Upper lobe of left lung (tissue), 6 donors: ENCODE data around the gene SLC9A5. TPM values are rescaled to one million over a fixed set of nuclear protein-coding genes. Genes with fewer than 3 reads are reported as not detected.

Source experiments
- ATAC-seq, 2 donors: fragments of 200-7000 bp; cut with Tn5 transposase; one replicate each; pipeline ENCODE4 v1.9.1; 2022; ENCODE audit warnings: mild to moderate bottlenecking in 2 of 2, moderate library complexity in 2 of 2; ENCODE audit not compliant: low FRiP score in 2 of 2
- DNase-seq, 2 donors: peaks; one replicate each; pipeline ENCODE4 v3.0.0-alpha.2; 2019 to 2020
- H3K27ac ChIP-seq, 4 donors: fragments of 200-600 bp; sonication (generic); one replicate each; pipeline ENCODE4 v1.5.1; 2016 to 2019
- H3K27me3 ChIP-seq, 4 donors: fragments of 200-600 bp; sonication (generic); one replicate each; pipeline ENCODE4 v1.5.1; 2017 to 2019
- H3K36me3 ChIP-seq, 4 donors: fragments of 200-600 bp; sonication (generic); one replicate each; pipeline ENCODE4 v1.5.1; 2016 to 2019
- H3K4me1 ChIP-seq, 4 donors: fragments of 200-600 bp; sonication (generic); one replicate each; pipeline ENCODE4 v1.5.1; 2018 to 2019
- H3K4me3 ChIP-seq, 4 donors: fragments of 200-600 bp; sonication (generic); one replicate each; pipeline ENCODE4 v1.5.1; 2017 to 2019; ENCODE audit warnings: mild to moderate bottlenecking in 2 of 4, moderate library complexity in 1 of 4
- H3K9me3 ChIP-seq, 4 donors: fragments of 200-600 bp; sonication (generic); one replicate each; pipeline ENCODE4 v1.5.1; 2018 to 2019
- EP300 ChIP-seq, 4 donors: sonication (generic); formaldehyde crosslinking; IDR thresholded peaks; one replicate each; pipeline ENCODE4 v1.5.1; 2017; ENCODE audit warnings: antibody characterized with exemption in 4 of 4, control low read depth in 2 of 4
- POLR2A ChIP-seq, 4 donors: fragments of 450-650 bp; IDR thresholded peaks; one replicate each; pipeline ENCODE4 v1.5.1; 2016 to 2017; ENCODE audit warnings: antibody characterized with exemption in 4 of 4, mild to moderate bottlenecking in 2 of 4
- POLR2AphosphoS5 ChIP-seq, 2 donors: sonication (generic); formaldehyde crosslinking; IDR thresholded peaks; one replicate each; pipeline ENCODE4 v1.5.1; 2017; ENCODE audit warnings: antibody characterized with exemption in 2 of 2
- WGBS, 2 donors: methylation state at CpG; one replicate each; pipeline ENCODE4 v1.1.5; 2017 to 2018; 5-methylcytosine and 5-hydroxymethylcytosine counted together
- total RNA-seq, 6 donors: library from RNA; depleted of rRNA in 4 of 6; stranded (reverse); fragments of >200 nt in 4 of 6; gene quantifications; one replicate each; pipeline versions ENCODE4 v1.1.0 to v1.2.1, GENCODE V29; 2016 to 2021
- TF ChIP-seq, protein P1 (sequence below), 6 experiments: fragments of 450-650 bp in 4 of 6; fragments of 200-600 bp in 2 of 6; sonication (generic) in 2 of 6; IDR thresholded peaks; one replicate each; pipeline ENCODE4 v1.5.1; 2016 to 2019; ENCODE audit warnings: antibody characterized with exemption in 6 of 6
- donor health status: DM: no; HTN: no; CAD: no; lungs with moderate emphysema.
- donor health status: DM: no; HTN: yes; CAD: no; lungs with severe emphysema.

Gene SLC9A5
- total RNA-seq, 6 donors from 2014 or later: 0.76 to 28.3 (median 4.1) TPM

DNA sequence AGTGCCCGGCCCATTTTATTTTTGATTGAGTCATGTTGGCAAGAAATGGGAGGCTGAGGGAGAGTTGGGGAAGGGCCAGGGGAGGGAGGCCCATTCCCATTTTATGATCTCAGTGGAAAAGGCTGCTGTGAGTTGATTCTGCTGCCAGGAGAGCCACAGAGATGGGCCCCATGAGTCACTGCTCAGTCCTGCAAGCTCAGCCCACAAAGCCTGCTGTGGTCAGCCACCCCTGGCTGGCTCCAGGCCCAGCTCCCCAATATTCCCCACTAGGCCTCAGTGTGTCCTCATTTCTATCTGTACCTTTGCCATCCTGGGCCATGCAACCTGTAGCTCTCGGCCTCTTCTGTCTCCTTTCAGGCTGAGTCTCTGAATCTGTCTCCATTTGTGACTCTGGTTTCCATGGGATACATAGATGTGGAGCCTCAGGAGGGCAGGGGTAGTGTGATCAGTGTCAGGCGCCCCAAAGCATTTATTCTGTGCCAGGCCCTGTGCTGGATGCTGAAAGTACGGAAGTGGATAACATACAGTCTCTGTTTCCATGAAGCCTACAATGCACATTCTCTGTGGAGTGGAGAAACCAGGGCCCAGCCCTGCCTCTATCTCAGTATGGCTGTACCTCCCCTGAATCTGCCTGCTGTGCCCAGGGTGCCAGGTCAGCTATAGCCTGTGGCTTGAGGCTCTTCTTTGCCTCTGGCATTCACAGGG, 28.7 kb downstream of the SLC9A5 start:
- Histone ChIP-seq H3K9me3 (no peaks in the 10 kb centered on the region), H3K27me3 (no peaks in the 10 kb centered on the region), H3K27ac (peak overlapping the region; percentile 8 to 81 (median 78)), H3K36me3 (peaks cover 0 to 10% (median 0%) of the 10 kb centered on the region in 4 donors), H3K4me1 (peaks cover 20 to 25% (median 23%) of the 10 kb centered on the region in 4 donors), H3K4me3 (peak overlapping the region in 1 of 4 donors; percentile 74)
- TF ChIP-seq POLR2AphosphoS5 (IDR thresholded peaks at IDR 0.05): no peak
- TF ChIP-seq POLR2A (IDR thresholded peaks at IDR 0.05): no peak
- no peak for TF ChIP-seq EP300 (IDR thresholded peaks at IDR 0.05)
- TF ChIP-seq, protein P1, sequence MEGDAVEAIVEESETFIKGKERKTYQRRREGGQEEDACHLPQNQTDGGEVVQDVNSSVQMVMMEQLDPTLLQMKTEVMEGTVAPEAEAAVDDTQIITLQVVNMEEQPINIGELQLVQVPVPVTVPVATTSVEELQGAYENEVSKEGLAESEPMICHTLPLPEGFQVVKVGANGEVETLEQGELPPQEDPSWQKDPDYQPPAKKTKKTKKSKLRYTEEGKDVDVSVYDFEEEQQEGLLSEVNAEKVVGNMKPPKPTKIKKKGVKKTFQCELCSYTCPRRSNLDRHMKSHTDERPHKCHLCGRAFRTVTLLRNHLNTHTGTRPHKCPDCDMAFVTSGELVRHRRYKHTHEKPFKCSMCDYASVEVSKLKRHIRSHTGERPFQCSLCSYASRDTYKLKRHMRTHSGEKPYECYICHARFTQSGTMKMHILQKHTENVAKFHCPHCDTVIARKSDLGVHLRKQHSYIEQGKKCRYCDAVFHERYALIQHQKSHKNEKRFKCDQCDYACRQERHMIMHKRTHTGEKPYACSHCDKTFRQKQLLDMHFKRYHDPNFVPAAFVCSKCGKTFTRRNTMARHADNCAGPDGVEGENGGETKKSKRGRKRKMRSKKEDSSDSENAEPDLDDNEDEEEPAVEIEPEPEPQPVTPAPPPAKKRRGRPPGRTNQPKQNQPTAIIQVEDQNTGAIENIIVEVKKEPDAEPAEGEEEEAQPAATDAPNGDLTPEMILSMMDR (IDR thresholded peaks at IDR 0.05): no peak
- DNase-seq: peak in 1 of 2 donors; percentile 40
- ATAC-seq: peak in 1 of 2 donors; percentile 80
- WGBS, 2 donors: 89 to 95% methylated on average over 1 to 4 of the region's 4 CpGs

DNA sequence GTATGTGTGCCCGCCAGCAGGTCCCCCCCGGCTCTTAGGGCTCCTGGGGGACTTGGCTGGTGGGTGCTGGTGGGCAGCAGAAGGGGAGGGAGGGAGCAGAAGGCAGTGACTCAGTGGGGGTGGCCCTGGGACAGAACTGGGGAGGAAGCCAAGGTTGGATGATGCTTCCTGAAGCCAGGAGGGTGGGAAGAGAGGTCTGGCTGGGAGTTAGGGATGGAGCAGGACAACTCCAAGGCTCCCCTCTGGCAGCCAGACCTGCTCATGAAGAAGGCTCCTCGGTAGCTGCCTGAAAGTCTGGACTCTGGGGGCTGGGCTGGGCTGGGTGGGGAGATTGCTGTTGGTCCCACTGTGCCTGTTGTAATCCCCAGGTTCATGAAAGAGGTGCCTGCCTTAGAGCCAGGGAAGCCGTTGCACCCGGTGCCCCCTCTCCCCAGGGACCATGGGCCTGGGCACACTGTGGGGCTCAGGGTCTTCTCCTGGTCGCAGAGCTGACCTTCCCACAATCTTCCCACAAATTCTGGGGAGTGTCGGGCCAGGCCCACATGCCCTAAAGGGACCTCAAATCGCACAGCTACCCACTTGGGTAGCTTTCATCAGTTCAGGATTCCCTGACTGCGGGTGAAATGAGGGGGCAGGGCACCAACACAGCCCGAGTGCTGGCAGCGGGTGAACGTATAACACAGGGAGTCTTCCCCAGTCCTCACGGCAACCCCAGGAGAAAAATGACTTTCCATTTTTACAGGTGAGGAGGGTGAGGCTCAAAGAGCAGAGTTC, 29.4 kb downstream of the SLC9A5 start:
- 53 to 69% methylated on average over 8 to 13 of the region's 13 CpGs for WGBS, 2 donors
- ATAC-seq (peak in 1 of 2 donors; percentile 69), DNase-seq (no peak)
- Histone ChIP-seq H3K27me3 (no peaks in the 10 kb centered on the region), H3K27ac (peak overlapping the region; percentile 59 to 81 (median 78)), H3K36me3 (peaks cover 0 to 10% (median 0%) of the 10 kb centered on the region in 4 donors), H3K4me1 (peaks cover 20 to 25% (median 23%) of the 10 kb centered on the region in 4 donors), H3K9me3 (no peaks in the 10 kb centered on the region), H3K4me3 (peak overlapping the region in 3 of 4 donors; percentile 58 to 74 (median 58))
- TF ChIP-seq, protein P1 (IDR thresholded peaks at IDR 0.05): no peak
- TF ChIP-seq POLR2A (IDR thresholded peaks at IDR 0.05) (no peak), EP300 (IDR thresholded peaks at IDR 0.05) (no peak), POLR2AphosphoS5 (IDR thresholded peaks at IDR 0.05) (no peak)

DNA sequence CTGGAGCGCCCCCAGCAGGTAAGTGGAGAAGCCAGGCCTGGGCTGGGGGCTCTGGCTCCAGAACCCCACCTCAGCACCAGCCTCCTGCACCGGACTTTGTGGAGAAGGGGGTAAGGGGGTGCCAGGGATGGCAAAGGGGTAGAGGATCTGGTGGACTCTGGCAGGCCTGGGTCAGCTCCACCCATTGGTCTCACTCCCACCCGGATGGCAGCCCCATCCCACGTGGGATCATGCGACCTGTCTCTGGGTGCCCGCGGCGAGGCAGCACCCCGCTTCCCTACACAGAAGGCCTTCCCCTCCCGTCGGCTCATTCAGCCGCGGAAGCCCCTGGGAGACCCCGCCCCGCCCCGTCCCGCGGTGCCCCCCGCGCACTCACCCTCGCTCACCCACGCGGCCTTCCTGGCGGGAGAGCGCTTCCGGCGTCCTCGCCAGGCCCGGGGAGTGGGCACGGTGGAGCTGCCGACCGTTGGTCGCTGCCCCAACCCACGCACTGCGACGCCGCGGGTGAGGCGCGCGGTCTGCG, 30.1 kb downstream of the SLC9A5 start:
- peak overlapping the region; percentile 59 to 81 (median 78) for H3K27ac ChIP-seq
- H3K4me1 ChIP-seq: peaks cover 20 to 25% (median 23%) of the 10 kb centered on the region in 4 donors
- 14 to 22% methylated on average over 3 to 4 of the region's 42 CpGs for WGBS, 2 donors
- DNase-seq (peak in 1 of 2 donors; percentile 52), ATAC-seq (peak; percentile 4 to 37)
- H3K27me3 ChIP-seq: no peaks in the 10 kb centered on the region
- TF ChIP-seq POLR2AphosphoS5 (IDR thresholded peaks at IDR 0.05) (no peak), EP300 (IDR thresholded peaks at IDR 0.05) (no peak), POLR2A (IDR thresholded peaks at IDR 0.05) (no peak)
- TF ChIP-seq, protein P1 (IDR thresholded peaks at IDR 0.05): no peak
- peaks cover 0 to 10% (median 0%) of the 10 kb centered on the region in 4 donors for H3K36me3 ChIP-seq
- H3K9me3 ChIP-seq: no peaks in the 10 kb centered on the region
- H3K4me3 ChIP-seq: peak overlapping the region; percentile 48 to 74 (median 58)

DNA sequence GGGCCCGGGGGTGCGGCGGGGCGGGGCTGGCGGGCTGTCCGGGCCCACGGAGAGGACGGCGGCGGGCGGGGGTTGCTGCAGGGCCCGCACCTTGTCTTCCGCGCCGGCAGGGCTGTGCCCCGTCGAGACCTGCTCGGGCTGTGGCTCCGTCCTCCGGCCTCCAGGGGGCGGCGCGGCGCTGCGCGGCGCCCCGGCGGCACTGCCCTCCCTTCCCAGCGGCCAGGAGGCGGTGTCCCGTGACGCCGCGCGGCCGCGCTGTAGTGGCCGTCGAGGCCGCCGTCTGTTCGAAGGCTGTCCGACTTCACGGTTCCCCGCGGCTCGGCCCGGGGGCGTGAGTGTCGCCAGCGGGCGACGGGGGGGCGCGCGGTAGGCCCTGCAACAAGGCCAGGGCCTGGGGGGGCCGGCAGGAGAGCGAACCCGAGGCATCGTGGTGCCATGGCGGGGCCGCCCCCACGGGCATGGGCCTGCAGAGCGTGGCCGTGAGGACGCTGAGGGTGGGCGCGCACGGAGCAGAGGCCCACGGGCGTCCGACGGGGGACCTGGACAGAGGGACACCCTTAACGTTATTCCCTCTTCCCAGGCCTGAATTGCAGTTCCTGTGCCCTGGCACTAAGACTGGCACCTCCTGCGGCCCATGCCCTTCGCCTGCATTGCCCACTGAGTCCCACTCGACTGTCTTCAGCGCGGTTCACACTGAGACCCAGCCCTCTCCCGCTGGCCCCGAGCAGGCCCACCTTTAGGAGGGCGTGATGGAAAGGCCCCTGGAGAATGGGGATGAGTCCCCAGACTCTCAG, 30.7 kb downstream of the SLC9A5 start, which contains the start of gene PLEKHG4:
Gene PLEKHG4, plus strand, starts transcription at position 237 of the 794 bp plus-strand sequence. Its CDS starts 513 bp downstream, at position 750.
- 73 to 74% methylated on average over 14 to 29 of the region's 83 CpGs for WGBS, 2 donors

More for the DNA sequence above, 30.7 kb downstream of the SLC9A5 start, which contains the start of gene PLEKHG4:
- no peak for TF ChIP-seq POLR2AphosphoS5 (IDR thresholded peaks at IDR 0.05)
- TF ChIP-seq, protein P1 (IDR thresholded peaks at IDR 0.05): peak; percentile 91 to 98 (median 97)
- no peak for TF ChIP-seq EP300 (IDR thresholded peaks at IDR 0.05)
- TF ChIP-seq POLR2A (IDR thresholded peaks at IDR 0.05): peak in 1 of 4 donors; percentile 52
- H3K36me3 ChIP-seq: peaks cover 0 to 10% (median 0%) of the 10 kb centered on the region in 4 donors
- ATAC-seq: peak; percentile 90 to 92
- no peaks in the 10 kb centered on the region for H3K27me3 ChIP-seq
- no peaks in the 10 kb centered on the region for H3K9me3 ChIP-seq
- DNase-seq: peak; percentile 83 to 97
- H3K27ac ChIP-seq: peak within 1 kb of the TSS; percentile 59 to 81 (median 78)
- peaks cover 20 to 25% (median 23%) of the 10 kb centered on the region in 4 donors for H3K4me1 ChIP-seq
- peak within 1 kb of the TSS; percentile 48 to 74 (median 58) for H3K4me3 ChIP-seq
